ENCODE measurements around the gene PGRMC1.
"Not testable (repeated sequence)": the region's sequence is repeated elsewhere in the genome, so short reads cannot be mapped to it uniquely, and the experiment has no call there.

The PGRMC1 gene

GRCh38 chrX:119235051-119235511, 1.0 kb upstream of the PGRMC1 start:
- DNase-seq: no peak

GRCh38 chrX:119236623-119237561, 807 bp downstream of the PGRMC1 start:
- DNase-seq: no peak

DNA sequence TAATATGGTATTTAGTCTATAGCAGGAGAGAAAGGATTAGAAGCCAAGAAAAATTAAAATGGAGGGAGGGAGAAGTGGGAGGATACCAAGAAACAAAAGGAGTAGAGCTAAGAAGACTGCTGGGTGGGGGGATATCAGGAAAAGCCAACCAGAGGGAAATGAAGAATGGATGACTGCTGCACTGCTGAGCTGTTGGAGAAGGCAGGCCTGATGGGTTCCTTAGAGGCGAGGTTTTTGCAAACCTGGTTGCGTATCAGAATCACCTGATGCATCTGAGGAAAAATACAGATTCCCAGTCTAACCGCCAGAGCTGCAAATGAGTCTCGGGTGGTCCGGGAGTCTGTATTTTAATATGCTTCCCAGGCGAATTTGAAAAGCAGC, 1.5 kb downstream of the PGRMC1 start:
- no peak for DNase-seq

- no peak for DNase-seq
Observed at GRCh38 chrX:119238557-119238956, 2.5 kb downstream of the PGRMC1 start.

DNA sequence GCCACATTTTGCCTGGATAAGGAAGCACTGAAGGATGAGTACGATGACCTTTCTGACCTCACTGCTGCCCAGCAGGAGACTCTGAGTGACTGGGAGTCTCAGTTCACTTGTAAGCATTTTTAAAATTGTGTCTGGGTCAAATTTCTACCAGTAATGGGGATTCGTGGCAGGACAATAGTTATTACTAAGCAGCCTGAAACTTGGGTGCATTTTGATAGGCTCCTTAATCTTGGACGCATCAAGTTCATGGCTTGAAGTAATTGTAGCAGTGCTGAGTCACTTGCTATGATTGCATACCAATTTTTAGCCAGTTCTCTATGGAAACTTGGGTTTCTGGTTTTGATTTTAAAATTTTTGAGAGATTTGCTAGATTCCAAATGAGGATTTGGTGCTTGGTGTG, 4.3 kb downstream of the PGRMC1 start:
- no peak for DNase-seq

DNA sequence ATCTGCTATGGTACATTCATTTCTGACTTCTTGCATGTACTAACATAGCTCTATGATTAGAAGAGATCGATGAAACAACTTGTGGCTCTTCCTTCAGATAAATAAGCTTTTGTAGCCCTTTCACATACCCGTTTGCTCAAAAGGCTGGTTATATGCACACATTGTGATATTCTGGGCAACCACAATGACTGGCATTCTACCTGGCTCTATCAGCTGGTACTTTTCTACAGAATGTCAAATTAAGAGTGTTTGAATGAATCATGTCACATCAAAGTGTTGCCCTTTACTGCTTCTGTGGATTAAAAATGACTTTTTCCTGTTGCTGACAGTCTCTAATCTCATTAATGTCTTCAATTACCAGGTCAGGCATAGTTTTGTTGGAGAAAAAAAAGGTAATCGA, 11.6 kb downstream of the PGRMC1 start:
- no peak for DNase-seq

DNA sequence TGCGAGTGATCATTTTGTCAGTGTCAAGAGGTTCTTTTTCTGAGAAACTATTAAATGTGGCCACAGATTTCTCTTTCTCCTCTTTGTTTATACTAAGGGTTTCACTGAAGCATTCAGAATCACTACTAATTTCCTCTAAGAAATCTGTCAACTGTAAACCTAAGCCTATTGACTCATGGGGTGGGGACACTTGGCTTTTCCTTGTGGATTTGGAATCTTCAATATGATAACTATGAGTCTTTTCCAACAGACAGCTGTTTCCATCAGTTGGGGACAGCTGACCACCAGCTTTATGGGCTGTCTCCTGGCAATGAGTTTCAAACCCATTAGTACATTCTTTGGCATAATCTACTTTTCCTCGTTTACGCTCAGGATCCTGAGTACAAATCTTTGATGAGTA, 13.8 kb downstream of the PGRMC1 start:
- DNase-seq: no peak

- DNase-seq: no peak
Observed at GRCh38 chrX:119251386-119251785, 15.3 kb downstream of the PGRMC1 start.

- DNase-seq: no peak
Observed at GRCh38 chrX:119252716-119253115, 16.6 kb downstream of the PGRMC1 start.

- DNase-seq: no peak
Observed at GRCh38 chrX:119266364-119266995, 30.4 kb downstream of the PGRMC1 start.

DNA sequence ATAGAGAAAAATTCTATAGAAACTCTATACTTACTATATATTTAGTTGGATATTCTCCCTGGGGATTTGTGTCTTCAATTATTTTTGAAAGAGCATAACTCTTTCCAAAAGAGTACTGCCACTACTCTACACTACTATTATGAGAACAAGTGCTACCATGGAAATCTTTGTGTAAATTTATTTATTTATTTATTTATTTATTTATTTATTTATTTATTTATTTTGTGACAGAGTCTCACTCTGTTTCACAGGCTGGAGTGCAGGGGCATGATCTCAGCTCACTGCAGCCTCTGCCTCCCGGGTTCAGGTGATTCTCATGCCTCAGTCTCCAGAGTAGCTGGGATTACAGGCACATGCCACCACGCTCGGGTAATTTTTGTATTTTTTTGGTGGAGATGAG, 31.0 kb downstream of the PGRMC1 start:
- DNase-seq: not testable (repeated sequence)

DNA sequence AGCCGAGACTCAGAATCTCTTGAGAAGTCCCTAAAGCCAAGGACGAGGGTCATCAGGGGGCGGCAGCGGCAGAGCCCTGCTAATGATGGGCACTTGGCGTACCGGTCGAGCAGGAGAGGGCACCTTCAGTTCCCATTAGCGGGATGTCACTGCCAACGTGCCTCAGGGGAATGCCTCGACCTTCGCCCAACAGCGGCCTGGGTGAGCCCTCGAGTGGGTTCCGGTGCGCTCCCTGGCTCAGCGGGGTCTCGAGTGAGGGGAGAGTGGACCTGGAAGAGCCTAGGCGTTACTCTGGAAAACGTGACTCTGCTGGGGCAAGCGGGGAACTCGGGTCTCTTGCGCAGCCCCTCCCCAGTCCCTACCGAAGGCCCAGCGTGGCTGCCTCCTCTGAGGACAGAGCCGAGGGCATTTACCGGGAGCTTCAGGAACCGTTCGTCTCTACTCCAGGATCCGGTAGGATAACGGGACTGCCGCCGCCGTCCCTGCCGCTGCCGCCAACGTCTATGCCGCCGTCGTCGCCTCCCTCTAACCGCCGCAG, 36.9 kb downstream of the PGRMC1 start:
- no peak for DNase-seq

DNA sequence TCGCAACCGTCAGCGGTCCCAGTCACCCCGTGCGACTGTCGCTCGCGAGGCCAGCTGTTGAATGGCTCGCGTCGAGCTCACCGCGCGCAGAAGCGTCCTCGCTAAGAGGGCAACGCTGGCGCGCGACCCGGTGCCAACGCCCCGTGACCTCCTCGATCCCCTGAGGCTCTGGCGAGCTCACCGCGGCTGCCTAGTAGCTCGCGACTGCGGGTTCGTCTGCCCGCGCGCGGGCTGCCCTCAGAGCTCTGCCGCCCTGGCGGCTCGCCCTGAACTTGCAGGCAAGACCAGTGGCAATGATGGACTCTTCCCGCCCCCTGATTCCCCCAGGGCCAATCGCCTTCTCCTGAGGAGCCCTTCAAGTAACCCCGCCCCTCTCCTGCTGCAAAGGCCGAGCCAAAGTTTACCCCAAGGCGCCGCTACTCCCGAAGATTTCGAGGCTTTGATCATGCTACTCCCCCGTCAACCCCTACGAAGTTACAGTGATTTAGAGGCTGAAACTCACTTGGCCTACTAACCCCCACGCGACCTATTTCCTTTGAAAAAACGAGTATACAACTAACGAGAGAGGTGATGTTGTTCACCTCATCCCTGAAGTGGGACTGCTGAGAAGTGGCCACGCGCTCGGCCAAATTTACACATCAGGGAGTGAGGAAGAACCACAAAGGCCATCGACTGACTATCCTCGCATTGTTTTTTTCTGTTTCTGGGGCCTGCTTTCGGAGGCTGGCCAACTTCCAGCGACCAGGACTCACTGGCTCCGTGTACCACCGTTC, 37.5 kb downstream of the PGRMC1 start:
- no peak for DNase-seq

DNA sequence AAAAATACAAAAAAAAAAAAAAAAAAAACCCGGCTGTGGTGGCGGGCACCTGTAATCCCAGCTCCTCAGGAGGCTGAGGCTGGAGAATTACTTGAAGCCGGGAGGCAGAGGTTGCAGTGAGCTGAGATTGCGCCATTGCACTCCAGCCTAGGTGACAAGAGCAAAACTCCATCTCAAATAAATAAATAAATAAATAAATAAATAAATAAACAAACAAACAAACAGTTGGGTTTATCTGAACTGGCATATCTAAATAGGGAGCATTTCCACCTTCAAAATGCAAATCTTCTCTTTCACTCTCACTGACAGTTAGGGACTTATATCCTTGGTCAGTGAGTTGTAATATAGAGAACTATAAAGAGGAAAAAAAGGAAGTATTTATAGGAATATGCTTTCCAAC, 46.3 kb downstream of the PGRMC1 start:
- DNase-seq: not testable (repeated sequence)

- DNase-seq: no peak
Observed at GRCh38 chrX:119288890-119289393, 52.9 kb downstream of the PGRMC1 start.

DNA sequence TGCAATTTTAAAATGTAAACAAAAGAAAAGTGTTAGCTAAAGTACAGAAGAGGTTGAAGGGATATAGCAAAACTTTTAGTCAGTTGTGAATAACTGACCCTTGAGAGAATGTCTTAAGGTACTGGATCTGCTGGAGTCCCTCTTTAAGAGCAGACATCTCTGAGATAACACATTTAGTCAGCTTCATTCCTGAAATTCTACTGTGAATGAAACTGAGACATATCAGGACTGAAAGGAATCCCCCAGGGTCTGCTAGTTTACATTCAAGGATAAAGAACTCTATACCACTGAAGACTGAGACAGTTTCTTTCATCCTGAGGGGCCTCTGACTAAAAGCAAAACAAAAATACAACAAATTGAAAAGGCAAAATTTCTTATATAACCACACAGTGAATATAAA, 54.4 kb downstream of the PGRMC1 start:
- DNase-seq: no peak

DNA sequence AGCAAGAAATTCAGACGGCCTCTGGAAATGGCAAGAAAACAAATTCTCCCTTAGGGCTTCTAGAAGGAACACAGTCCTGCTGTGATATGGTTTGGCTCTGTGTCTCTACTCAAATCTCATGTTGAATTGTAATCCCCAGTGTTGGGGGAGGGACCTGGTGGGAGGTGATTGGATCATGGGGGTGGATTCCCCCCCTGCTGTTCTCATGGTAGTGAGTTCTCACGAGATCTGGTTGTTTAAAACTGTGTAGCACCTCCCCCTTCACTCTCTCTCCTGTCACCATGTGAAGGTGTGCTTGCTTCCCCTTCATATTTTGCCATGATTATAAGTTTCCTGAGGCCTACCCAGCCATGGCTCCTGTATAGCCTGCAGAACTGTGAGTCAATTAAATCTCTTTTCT, 55.2 kb downstream of the PGRMC1 start:
- DNase-seq: not testable (repeated sequence)

DNA sequence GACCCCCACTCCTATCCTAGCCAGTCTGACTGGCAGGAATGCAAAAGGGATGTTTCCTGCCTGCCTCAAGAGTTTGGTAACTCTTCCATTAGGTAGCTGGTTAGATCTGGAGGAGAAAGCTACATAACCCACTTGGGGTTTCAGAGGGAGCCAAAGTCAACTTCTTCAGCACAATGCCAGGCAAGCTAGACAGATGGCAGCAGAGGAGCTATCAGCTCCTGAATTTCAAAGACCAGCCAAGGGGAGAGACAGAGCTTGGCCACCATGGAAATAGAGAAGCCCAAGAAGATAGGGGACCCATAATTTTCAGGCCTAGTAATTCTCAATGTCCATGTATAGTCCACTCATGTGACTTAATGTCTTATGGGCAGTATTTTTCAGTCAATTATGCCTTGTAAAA, 56.4 kb downstream of the PGRMC1 start:
- DNase-seq: no peak
